Tibial artery (tissue), 4 donors: Measurements from ENCODE around the gene SNAP29.
"Not testable (repeated sequence)": the region's sequence is repeated elsewhere in the genome, so short reads cannot be mapped to it uniquely, and the experiment has no call there.

Experiments
- DNase-seq, 2 donors: peaks; one replicate each; pipeline ENCODE4 v3.0.0-alpha.2; 2019
- H3K27ac ChIP-seq, 2 donors: fragments of 200-600 bp; sonication (generic) in 1 of 2; 1 replicate in 1 of 2; 2 replicates in 1 of 2; pipeline ENCODE4 v1.5.1; 2018 to 2019; ENCODE audit warnings: mild to moderate bottlenecking in 1 of 2
- H3K27me3 ChIP-seq, 2 donors: fragments of 200-600 bp; sonication (generic) in 1 of 2; one replicate each; pipeline versions ENCODE4 v1.5.1 to v1.6.0; 2016 to 2019
- H3K36me3 ChIP-seq, 3 donors: fragments of 200-600 bp; sonication (generic) in 2 of 3; one replicate each; pipeline ENCODE4 v1.5.1; 2016 to 2019; ENCODE audit warnings: mild to moderate bottlenecking in 2 of 3
- H3K4me1 ChIP-seq, 4 donors: fragments of 200-600 bp; sonication (generic) in 2 of 4; 1 replicate in 3 of 4; 2 replicates in 1 of 4; pipeline ENCODE4 v1.5.1; 2016 to 2019
- H3K4me3 ChIP-seq, 2 donors: fragments of 200-600 bp; sonication (generic) in 1 of 2; 1 replicate in 1 of 2; 2 replicates in 1 of 2; pipeline ENCODE4 v1.5.1; 2018 to 2019; ENCODE audit warnings: mild to moderate bottlenecking in 2 of 2
- H3K9me3 ChIP-seq, 3 donors: fragments of 200-600 bp; sonication (generic) in 1 of 3; one replicate each; pipeline ENCODE4 v1.5.1; 2016 to 2019
- CTCF ChIP-seq, 2 experiments: fragments of 200-600 bp in 1 of 2; fragments of 450-650 bp in 1 of 2; IDR thresholded peaks; one replicate each; pipeline ENCODE4 v1.5.1; 2017 to 2019; ENCODE audit warnings: antibody characterized with exemption in 2 of 2, mild to moderate bottlenecking in 1 of 2, moderate library complexity in 1 of 2
- intact Hi-C: fragments of 100-400 bp; cut with DNase I; formaldehyde crosslinking; loops from one replicate; pipeline ENCODE4 v1.15.0; 2023; ENCODE audit warnings: low total_unique reads

SNAP29 gene

GRCh38 chr22:20819471-20819870 lies 39.3 kb upstream of the SNAP29 start:
- intact Hi-C loops, result no loop called here
- Histone ChIP-seq H3K9me3 (no peaks in the 10 kb centered on the region), H3K4me3 (no peak overlapping the region), H3K27me3 (no peaks in the 10 kb centered on the region), H3K4me1 (no peaks in the 10 kb centered on the region), H3K27ac (no peak overlapping the region), H3K36me3 (peaks cover 50 to 88% (median 61%) of the 10 kb centered on the region in 3 donors)
- no peak for TF ChIP-seq CTCF (IDR thresholded peaks at IDR 0.05)
- no peak for DNase-seq

GRCh38 chr22:20821717-20822239 lies 37.0 kb upstream of the SNAP29 start:
- H3K4me1 ChIP-seq, H3K27me3 ChIP-seq, H3K4me3 ChIP-seq, H3K27ac ChIP-seq, intact Hi-C loops, H3K9me3 ChIP-seq, DNase-seq: not testable (repeated sequence)
- H3K36me3 ChIP-seq, result peaks cover 46 to 87% (median 53%) of the 10 kb centered on the region in 3 donors

GRCh38 chr22:20822240-20822639 lies 36.6 kb upstream of the SNAP29 start:
- no peak for DNase-seq
- Histone ChIP-seq H3K27me3 (no peaks in the 10 kb centered on the region), H3K9me3 (no peaks in the 10 kb centered on the region), H3K36me3 (peaks cover 41 to 87% (median 48%) of the 10 kb centered on the region in 3 donors), H3K27ac (no peak overlapping the region), H3K4me3 (no peak overlapping the region), H3K4me1 (no peaks in the 10 kb centered on the region)
- intact Hi-C loops, result no loop called here
- no peak for TF ChIP-seq CTCF (IDR thresholded peaks at IDR 0.05)

- Histone ChIP-seq H3K36me3 (peaks cover 34 to 86% (median 46%) of the 10 kb centered on the region in 3 donors), H3K27me3 (no peaks in the 10 kb centered on the region), H3K4me1 (no peaks in the 10 kb centered on the region), H3K4me3 (no peak overlapping the region), H3K27ac (no peak overlapping the region), H3K9me3 (no peaks in the 10 kb centered on the region)
- intact Hi-C loops, result no loop called here
- no peak for DNase-seq
- TF ChIP-seq CTCF (IDR thresholded peaks at IDR 0.05), result no peak
These were observed 35.5 kb upstream of the SNAP29 start for GRCh38 chr22:20823264-20823663.

GRCh38 chr22:20825216-20825615 lies 33.6 kb upstream of the SNAP29 start:
- H3K36me3 ChIP-seq, result peaks cover 29 to 83% (median 33%) of the 10 kb centered on the region in 3 donors
- H3K4me1 ChIP-seq, H3K27ac ChIP-seq, H3K4me3 ChIP-seq, H3K27me3 ChIP-seq, H3K9me3 ChIP-seq, intact Hi-C loops, DNase-seq: not testable (repeated sequence)

- H3K9me3 ChIP-seq, result no peaks in the 10 kb centered on the region
- H3K4me1 ChIP-seq, result no peaks in the 10 kb centered on the region
- no peak for TF ChIP-seq CTCF (IDR thresholded peaks at IDR 0.05)
- no peaks in the 10 kb centered on the region for H3K27me3 ChIP-seq
- DNase-seq, result no peak
- H3K4me3 ChIP-seq, result no peak overlapping the region
- intact Hi-C loops, result no loop called here
- no peak overlapping the region for H3K27ac ChIP-seq
- H3K36me3 ChIP-seq, result peaks cover 33 to 84% (median 33%) of the 10 kb centered on the region in 3 donors
These were observed 33.2 kb upstream of the SNAP29 start for GRCh38 chr22:20825624-20826023.

- H3K4me3 ChIP-seq, H3K4me1 ChIP-seq, H3K27ac ChIP-seq, H3K27me3 ChIP-seq, intact Hi-C loops, DNase-seq, H3K9me3 ChIP-seq: not testable (repeated sequence)
- H3K36me3 ChIP-seq, result peaks cover 35 to 84% (median 37%) of the 10 kb centered on the region in 3 donors
These were observed 32.2 kb upstream of the SNAP29 start for GRCh38 chr22:20826373-20827152.
